HG03558 (cell line): Measurements from ENCODE around the gene CTBP2.

Experiments
- ATAC-seq: cut with Tn5 transposase; IDR thresholded peaks from one replicate; pipeline ENCODE4 v1.9.1; 2021; ENCODE audit warnings: moderate number of reproducible peaks; ENCODE audit not compliant: unreplicated experiment; ENCODE audit errors: extremely low read depth

The CTBP2 gene

DNA sequence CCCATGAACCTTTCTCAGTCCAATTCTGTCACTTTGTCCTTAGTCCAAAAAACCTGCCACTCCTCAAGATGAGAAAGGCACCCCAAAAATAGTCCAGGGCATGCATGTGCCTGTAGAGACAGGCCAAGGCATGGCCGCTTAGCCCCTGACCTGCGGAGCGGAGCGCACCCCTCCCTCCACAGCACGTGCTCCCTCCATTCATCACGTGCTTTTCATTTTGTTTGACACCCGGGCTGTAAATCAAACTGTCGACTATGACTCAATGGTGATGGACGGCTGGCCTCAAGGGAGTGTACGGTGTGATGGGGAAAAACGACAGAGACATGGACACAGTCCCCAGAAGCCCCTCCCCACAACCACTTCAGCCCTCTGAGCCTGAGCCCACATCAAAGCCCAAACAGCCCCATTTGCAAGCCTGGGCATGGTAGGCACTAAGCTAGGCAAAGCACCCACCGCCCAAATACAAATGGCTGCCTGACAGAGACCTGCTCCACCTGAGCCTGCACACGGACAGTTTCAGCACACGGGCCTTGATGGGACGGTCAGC is 127.8 kb downstream of the CTBP2 start:
- ATAC-seq = no peak

- ATAC-seq = no peak
Observed at GRCh38 chr10:125030567-125031197, 129.7 kb downstream of the CTBP2 start.

DNA sequence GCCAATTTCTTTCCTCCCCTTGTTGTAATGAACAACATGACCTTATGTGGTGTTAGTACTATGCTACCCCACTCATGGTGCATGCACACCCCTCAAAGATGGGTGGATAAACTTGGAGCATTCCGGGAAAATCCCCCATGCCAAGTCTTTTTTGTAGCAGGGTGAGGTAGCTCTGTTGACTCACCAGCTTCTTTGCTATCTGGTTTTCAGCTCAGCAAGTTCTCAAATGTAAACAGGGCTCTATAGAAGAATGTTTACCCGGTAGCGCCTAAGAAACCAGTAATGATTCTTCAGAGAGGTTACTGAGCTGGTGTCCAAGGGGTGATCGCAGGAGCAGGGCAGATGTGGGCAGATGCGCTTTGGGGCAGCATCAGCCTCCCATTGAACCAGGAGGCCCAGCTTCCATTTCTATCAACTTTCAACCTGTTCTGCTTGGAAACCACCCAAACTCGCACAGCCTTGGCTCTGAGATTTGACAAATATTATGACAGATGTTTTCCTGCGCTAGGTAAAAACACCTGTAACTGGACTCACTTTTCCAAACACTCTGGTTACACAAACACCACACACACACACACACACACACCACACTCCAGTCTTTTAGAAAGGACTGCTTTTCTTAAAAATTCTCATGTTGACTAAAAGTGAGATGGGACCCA is 130.7 kb downstream of the CTBP2 start:
- ATAC-seq = no peak

GRCh38 chr10:125027871-125028869 is 132.2 kb downstream of the CTBP2 start:
- no peak for ATAC-seq

- no peak for ATAC-seq
Observed at GRCh38 chr10:125026974-125027735, 133.2 kb downstream of the CTBP2 start.

- no peak for ATAC-seq
Observed at GRCh38 chr10:125026036-125026931, 134.1 kb downstream of the CTBP2 start.

DNA sequence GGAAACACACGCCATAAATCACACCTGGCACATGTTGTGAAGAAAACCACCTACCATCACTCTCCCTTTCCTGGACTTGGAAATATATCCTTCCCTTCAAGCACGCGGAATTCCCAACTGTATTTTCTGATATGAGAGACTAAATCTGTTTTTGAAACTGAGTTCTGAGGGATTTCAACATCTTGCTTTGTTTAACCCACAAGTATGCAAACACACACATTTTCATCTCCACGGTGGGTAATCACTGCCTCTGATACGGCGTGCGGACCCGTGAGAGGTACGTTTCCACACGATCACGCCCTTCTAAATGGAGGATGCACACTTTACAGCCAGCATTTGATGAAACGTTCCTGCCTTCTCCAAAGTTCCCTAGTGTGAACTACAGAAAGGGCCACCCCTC is 135.0 kb downstream of the CTBP2 start:
- ATAC-seq = no peak

DNA sequence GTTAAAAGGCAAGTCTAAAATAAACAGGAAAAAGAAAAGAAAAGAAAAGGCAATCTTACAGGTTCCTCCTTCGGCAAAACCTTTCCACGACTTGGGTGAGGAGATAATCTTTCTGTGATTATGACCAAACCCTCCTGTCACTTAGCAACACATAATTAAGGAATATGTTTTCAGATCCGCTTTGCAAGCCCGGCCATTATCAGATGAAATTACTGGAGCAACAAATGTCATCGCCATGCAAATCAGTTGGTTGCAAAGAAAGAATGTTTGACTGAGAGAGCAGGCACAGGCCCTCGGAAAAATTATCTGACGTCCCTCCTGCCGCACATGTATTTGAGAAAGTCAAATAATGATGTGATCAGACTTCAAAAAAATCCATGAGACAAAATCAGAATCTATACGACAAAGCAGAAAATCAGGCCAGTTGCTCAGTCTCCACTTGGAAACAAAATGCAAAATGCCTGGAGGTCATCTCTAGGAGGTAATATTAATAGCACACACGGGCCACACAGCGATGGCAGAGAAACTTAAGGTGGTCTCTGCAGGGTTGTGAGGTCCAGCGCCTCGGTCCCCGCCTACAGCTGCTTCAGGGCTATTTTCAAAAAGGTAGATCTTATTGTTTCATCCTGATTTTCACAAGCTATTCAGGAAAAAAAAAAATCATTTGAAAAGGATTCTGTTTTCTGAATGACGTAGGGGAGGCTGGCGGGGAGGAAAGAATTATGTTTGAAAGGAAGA is 135.7 kb downstream of the CTBP2 start:
- no peak for ATAC-seq

GRCh38 chr10:125023862-125024496 is 136.4 kb downstream of the CTBP2 start:
- ATAC-seq = no peak

- ATAC-seq = no peak
Observed at GRCh38 chr10:125023255-125023654, 137.1 kb downstream of the CTBP2 start.

DNA sequence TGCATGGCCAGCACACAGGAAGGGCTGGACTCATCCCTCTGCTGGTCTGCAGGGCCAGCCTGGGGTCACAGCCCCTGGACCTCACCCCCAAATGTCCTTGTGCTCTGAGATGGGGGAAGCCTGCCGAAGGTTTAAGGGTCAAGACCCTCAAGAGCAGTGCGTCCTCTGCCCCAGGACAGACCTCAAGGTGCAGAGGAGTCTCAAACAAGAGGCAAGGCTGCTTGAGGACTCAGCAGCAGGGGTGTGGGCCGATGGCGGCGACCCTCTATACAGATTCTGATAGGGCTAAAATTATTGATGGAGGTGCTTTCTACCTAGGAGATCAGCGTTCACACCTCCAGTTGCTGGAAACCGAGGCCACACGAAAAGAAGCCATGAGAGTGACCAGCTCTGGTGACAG is 137.7 kb downstream of the CTBP2 start:
- no peak for ATAC-seq

DNA sequence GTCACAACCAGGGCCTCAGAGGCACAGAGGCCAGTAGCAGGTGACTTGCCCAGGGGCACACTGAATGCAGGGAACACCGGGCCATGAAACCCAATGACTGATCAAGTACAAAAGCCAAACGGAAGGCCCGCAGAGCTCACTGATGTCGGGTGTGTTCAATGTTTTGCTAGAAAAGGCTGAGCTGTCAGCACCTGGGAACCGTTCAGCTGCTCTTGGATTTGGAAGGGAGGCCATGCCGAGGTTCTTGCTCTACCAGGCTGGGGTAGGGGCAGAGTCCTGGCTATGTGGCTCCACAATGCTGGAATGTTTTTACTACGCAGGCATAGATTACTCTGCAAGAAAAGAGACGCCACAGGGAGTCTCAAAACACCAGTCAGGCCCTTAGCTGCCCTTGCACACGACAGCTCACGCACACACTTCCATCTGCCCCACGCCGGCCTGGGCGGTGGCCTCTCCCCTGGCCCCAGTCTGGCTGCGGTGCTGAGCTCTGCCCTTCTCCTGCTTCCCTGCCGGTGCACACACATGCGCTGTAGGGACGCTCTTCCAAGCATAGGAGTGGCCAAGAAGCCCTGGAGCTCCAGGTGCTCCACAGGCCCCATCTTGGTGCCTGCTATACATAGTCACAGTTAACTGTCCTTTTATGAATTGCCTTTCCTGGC is 138.5 kb downstream of the CTBP2 start:
- no peak for ATAC-seq

- ATAC-seq = no peak
Observed at GRCh38 chr10:125020871-125021270, 139.5 kb downstream of the CTBP2 start.

DNA sequence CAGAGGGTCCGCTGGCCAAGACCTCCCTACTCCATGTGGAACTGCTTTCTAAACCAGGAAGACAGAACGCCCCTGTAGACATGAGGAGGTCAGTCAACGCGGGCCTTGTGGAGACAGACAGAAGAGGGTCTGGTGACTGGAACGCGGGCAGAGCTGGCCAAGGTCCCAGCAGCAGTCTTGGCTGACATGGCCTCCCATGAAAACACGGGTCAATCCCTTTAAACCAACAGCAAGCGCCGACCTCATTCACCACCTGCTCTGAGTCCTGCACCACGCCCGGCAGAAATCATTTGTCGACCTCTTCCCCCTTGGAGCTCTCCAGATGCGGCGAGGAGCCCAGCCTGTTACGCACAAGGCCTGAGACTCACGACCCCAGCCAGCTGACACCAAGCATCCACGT is 140.0 kb downstream of the CTBP2 start:
- no peak for ATAC-seq

- ATAC-seq = no peak
Observed at GRCh38 chr10:125018576-125019143, 141.7 kb downstream of the CTBP2 start.

DNA sequence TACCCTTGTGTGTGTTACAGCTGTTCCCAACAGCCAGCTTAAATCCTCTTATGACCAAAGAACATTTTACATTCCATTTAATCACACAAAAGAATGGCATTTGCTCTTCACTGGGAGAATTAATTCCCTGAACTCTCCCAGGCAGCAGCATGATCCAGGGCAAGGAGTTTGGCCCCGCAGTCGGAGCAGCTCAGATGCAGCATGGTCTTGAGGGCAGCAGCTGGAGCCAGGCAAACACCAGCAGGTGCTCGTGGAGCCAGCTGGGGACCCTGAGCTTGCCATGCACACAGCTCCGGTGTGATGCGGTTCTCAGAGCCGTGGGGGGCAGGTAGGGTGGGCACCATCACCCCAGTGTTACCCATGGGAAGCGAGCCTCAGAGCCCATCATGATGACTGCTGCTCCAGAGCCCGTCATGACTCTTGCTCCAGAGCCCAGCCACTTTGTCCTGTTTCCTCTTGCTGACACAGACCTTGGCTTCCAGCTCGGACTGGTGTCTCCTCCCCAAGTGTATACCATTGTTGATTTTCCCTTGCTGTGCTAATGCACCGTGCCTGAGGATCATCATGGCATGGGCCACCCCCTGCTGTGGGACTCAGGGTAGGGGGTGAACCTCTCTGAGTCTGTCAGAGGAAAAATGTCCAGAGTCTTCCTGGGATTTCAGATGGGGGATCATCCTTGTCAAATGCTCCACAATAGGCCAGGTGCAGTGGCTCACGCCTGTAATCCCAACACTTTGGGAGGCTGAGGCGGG is 142.6 kb downstream of the CTBP2 start:
- ATAC-seq = no peak
